Measurements from ENCODE around the gene PACSIN3.
"Not testable (repeated sequence)": the region's sequence is repeated elsewhere in the genome, so short reads cannot be mapped to it uniquely, and the experiment has no call there.

The PACSIN3 gene

GRCh38 chr11:47186076-47186699, at the start of gene PACSIN3:
Gene PACSIN3, minus strand, starts transcription at chr11:47186434. Its CDS starts 3,707 bp downstream, at chr11:47182727.
- DNase-seq, result no peak

- DNase-seq, result no peak
These were observed 48.9 kb upstream of the PACSIN3 start for GRCh38 chr11:47235163-47235562.

GRCh38 chr11:47234669-47235100, 48.5 kb upstream of the PACSIN3 start:
- no peak for DNase-seq

GRCh38 chr11:47233989-47234668, 47.9 kb upstream of the PACSIN3 start:
- DNase-seq, result no peak

- no peak for DNase-seq
These were observed 46.8 kb upstream of the PACSIN3 start for GRCh38 chr11:47233051-47233450.

- no peak for DNase-seq
These were observed 42.9 kb upstream of the PACSIN3 start for GRCh38 chr11:47229161-47229560.

GRCh38 chr11:47225552-47226400, 39.5 kb upstream of the PACSIN3 start:
- DNase-seq, result no peak

GRCh38 chr11:47222696-47223095, 36.5 kb upstream of the PACSIN3 start:
- no peak for DNase-seq

- no peak for DNase-seq
These were observed 34.2 kb upstream of the PACSIN3 start for GRCh38 chr11:47220401-47220821.

- no peak for DNase-seq
These were observed 30.0 kb upstream of the PACSIN3 start for GRCh38 chr11:47216121-47216798.

- no peak for DNase-seq
These were observed 29.2 kb upstream of the PACSIN3 start for GRCh38 chr11:47215366-47215910.

GRCh38 chr11:47213950-47214565, 27.8 kb upstream of the PACSIN3 start:
- DNase-seq, result no peak

GRCh38 chr11:47212938-47213337, 26.7 kb upstream of the PACSIN3 start:
- no peak for DNase-seq

GRCh38 chr11:47208628-47209027, 22.4 kb upstream of the PACSIN3 start:
- no peak for DNase-seq

- not testable (repeated sequence) for DNase-seq
These were observed 21.8 kb upstream of the PACSIN3 start for GRCh38 chr11:47208008-47208552.

GRCh38 chr11:47207459-47207858, 21.2 kb upstream of the PACSIN3 start:
- DNase-seq, result no peak

GRCh38 chr11:47206577-47206976, 20.3 kb upstream of the PACSIN3 start:
- not testable (repeated sequence) for DNase-seq

GRCh38 chr11:47204637-47204989, 18.4 kb upstream of the PACSIN3 start:
- DNase-seq, result no peak

- no peak for DNase-seq
These were observed 16.3 kb upstream of the PACSIN3 start for GRCh38 chr11:47202576-47202975.

- DNase-seq, result no peak
These were observed 14.8 kb upstream of the PACSIN3 start for GRCh38 chr11:47201015-47201414.

GRCh38 chr11:47198161-47198560, 11.9 kb upstream of the PACSIN3 start:
- not testable (repeated sequence) for DNase-seq

- DNase-seq, result no peak
These were observed 5.9 kb upstream of the PACSIN3 start for GRCh38 chr11:47192111-47192510.

Data from NCI-H510A (cell line).